SK-N-SH (cell line): ENCODE data around the gene SLC26A4.

Experiments used
- CHD2 ChIP-seq: fragments of 150-350 bp; IDR thresholded peaks from 2 replicates; pipeline ENCODE4 v1.6.1; 2018; ENCODE audit warnings: low read length; ENCODE audit not compliant: partially characterized antibody
- CTCF ChIP-seq: fragments of 200-600 bp; sonication (generic); IDR thresholded peaks from 2 replicates; pipeline ENCODE4 v1.6.1; 2017; ENCODE audit warnings: antibody characterized with exemption, mild to moderate bottlenecking, moderate library complexity
- FOXJ3 ChIP-seq: sonication (generic); formaldehyde crosslinking; IDR thresholded peaks from 2 replicates; pipeline ENCODE4 v1.5.1; 2020; ENCODE audit warnings: mild to moderate bottlenecking, missing genetic modification reagents
- GATA2 ChIP-seq: sonication (generic); formaldehyde crosslinking; IDR thresholded peaks from 2 replicates; pipeline ENCODE4 v1.5.0; 2020; ENCODE audit warnings: mild to moderate bottlenecking, missing genetic modification reagents
- POLR2AphosphoS5 ChIP-seq: IDR thresholded peaks from 2 replicates; pipeline ENCODE4 v1.6.1; 2012; ENCODE audit warnings: low read depth, low read length
- TCF12 ChIP-seq: IDR thresholded peaks from 2 replicates; pipeline ENCODE4 v1.4.0; 2012
- TEAD4 ChIP-seq: IDR thresholded peaks from 2 replicates; pipeline ENCODE4 v1.4.0; 2012; ENCODE audit warnings: mild to moderate bottlenecking, borderline replicate concordance; ENCODE audit not compliant: insufficient read depth
- TF ChIP-seq, protein P1 (sequence below): IDR thresholded peaks from 2 replicates; pipeline ENCODE4 v1.4.0; 2012; ENCODE audit warnings: low read depth, borderline replicate concordance

- TF ChIP-seq FOXJ3 (CRISPR knock-in tag) (no peak), POLR2AphosphoS5 (no peak), TCF12 (peak; percentile 13; the same call in 1 of the 2 replicates), GATA2 (no peak), CTCF (no peak), CHD2 (peak; percentile 29), TEAD4 (no peak)
- TF ChIP-seq, protein P1, sequence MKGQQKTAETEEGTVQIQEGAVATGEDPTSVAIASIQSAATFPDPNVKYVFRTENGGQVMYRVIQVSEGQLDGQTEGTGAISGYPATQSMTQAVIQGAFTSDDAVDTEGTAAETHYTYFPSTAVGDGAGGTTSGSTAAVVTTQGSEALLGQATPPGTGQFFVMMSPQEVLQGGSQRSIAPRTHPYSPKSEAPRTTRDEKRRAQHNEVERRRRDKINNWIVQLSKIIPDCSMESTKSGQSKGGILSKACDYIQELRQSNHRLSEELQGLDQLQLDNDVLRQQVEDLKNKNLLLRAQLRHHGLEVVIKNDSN = no peak
Measured at GRCh38 chr7:107661081-107661864, 645 bp downstream of the SLC26A4 start.
